Nephron progenitor cell (in vitro differentiated cells): ENCODE data around the gene DEPDC1B.
"Not testable (repeated sequence)": the region's sequence is repeated elsewhere in the genome, so short reads cannot be mapped to it uniquely, and the experiment has no call there.

Source experiments
- DNase-seq: peaks from one replicate; pipeline ENCODE4 v3.0.0; 2021
- H3K27ac Mint-ChIP-seq: 2 replicates; pipeline ENCODE4 v1.8.0; 2021; ENCODE audit warnings: mild to moderate bottlenecking, moderate library complexity, mixed read lengths
- H3K27me3 Mint-ChIP-seq: 2 replicates; pipeline ENCODE4 v1.8.0; 2021; ENCODE audit warnings: mild to moderate bottlenecking, low read depth, mixed read lengths; ENCODE audit not compliant: poor library complexity
- H3K36me3 Mint-ChIP-seq: 2 replicates; pipeline ENCODE4 v1.8.0; 2021; ENCODE audit warnings: low read depth, mixed read lengths
- H3K4me1 Mint-ChIP-seq: 2 replicates; pipeline ENCODE4 v1.8.0; 2021; ENCODE audit warnings: mixed read lengths
- H3K4me3 Mint-ChIP-seq: 2 replicates; pipeline ENCODE4 v1.8.0; 2021; ENCODE audit warnings: mild to moderate bottlenecking, moderate library complexity, mixed read lengths
- H3K9me3 Mint-ChIP-seq: 2 replicates; pipeline ENCODE4 v1.8.0; 2021; ENCODE audit warnings: mild to moderate bottlenecking, moderate library complexity, mixed read lengths
- TF ChIP-seq, protein P1 (sequence below): fragments of 200-600 bp; sonication (generic); IDR thresholded peaks from 2 replicates; pipeline ENCODE4 v1.5.0; 2021; ENCODE audit warnings: antibody characterized with exemption

The DEPDC1B gene

DNA sequence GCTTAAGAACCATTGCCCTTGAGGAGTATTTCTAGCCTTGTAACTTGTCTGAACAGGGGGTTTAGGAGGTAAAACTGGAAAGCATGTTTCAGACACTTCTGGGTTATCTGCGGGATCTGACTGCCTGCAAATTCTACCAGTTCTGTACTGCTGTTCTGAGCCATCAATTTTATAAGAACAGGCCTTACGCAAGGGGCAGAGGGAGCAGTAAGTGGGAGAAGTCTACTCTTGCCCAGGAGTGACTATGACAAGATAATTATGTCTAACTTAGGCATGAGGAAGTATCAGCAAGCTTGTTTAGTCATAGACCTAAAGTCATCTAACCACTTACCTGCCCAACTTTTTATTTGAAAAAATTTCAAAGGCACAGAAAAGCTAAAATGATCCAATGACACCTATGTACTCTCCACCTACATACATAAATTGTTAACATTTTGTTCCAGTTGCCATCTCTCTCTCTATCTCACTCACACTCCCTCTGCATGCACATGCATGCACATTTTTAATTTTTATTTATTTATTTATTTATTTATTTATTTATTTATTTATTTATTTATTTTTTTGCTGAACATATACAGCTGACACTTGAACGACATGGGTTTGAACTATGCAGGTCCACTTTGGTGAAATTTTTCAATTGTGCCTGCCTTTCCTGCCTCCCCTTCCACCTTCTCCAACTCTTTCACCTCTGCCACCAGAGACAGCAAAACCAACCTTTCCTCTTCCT lies 18.4 kb upstream of the DEPDC1B start:
- Mint-ChIP-seq H3K27me3 (peaks cover 4% of the 10 kb centered on the region), H3K36me3 (no peaks in the 10 kb centered on the region), H3K4me1 (no peaks in the 10 kb centered on the region), H3K9me3 (peaks cover 16% of the 10 kb centered on the region), H3K4me3 (no peak overlapping the region), H3K27ac (no peak overlapping the region)
- DNase-seq, result no peak
- TF ChIP-seq, protein P1, sequence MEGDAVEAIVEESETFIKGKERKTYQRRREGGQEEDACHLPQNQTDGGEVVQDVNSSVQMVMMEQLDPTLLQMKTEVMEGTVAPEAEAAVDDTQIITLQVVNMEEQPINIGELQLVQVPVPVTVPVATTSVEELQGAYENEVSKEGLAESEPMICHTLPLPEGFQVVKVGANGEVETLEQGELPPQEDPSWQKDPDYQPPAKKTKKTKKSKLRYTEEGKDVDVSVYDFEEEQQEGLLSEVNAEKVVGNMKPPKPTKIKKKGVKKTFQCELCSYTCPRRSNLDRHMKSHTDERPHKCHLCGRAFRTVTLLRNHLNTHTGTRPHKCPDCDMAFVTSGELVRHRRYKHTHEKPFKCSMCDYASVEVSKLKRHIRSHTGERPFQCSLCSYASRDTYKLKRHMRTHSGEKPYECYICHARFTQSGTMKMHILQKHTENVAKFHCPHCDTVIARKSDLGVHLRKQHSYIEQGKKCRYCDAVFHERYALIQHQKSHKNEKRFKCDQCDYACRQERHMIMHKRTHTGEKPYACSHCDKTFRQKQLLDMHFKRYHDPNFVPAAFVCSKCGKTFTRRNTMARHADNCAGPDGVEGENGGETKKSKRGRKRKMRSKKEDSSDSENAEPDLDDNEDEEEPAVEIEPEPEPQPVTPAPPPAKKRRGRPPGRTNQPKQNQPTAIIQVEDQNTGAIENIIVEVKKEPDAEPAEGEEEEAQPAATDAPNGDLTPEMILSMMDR, result no peak

DNA sequence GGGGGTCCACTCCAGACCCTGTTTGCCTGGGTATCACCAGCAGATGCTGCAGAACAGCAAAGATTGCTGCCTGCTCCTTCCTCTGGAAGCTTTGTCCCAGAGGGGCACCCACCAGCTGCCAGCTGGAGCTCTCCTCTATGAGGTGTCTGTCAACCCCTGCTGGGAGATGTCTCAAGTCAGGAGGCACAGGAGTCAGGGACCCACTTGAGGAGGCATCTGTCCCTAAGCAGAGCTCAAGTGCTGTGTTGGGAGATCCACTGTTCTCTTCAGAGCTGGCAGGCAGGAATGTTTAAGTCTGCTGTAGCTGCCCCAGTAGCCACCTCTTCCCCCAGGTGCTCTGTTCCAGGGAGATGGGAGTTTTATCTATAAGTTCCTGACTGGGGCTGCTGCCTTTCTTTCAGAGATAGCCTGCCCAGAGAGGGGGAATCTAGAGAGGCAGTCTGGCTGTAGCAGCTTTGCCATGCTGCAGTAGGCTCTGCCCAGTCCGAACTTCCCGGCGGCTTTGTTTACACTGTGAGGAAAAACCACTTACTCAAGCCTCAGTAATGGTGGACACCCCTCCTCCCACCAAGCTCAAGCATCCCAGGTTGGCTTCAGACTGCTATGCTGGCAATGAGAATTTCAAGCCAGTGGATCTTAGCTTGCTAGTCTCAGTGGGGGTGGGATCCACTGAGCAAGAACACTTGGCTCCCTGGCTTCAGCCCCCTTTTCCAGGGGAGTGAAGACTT lies 15.4 kb upstream of the DEPDC1B start:
- not testable (repeated sequence) for H3K4me3 Mint-ChIP-seq, H3K27ac Mint-ChIP-seq, H3K27me3 Mint-ChIP-seq, H3K36me3 Mint-ChIP-seq, DNase-seq, H3K4me1 Mint-ChIP-seq
- H3K9me3 Mint-ChIP-seq, result peaks cover 24% of the 10 kb centered on the region

DNA sequence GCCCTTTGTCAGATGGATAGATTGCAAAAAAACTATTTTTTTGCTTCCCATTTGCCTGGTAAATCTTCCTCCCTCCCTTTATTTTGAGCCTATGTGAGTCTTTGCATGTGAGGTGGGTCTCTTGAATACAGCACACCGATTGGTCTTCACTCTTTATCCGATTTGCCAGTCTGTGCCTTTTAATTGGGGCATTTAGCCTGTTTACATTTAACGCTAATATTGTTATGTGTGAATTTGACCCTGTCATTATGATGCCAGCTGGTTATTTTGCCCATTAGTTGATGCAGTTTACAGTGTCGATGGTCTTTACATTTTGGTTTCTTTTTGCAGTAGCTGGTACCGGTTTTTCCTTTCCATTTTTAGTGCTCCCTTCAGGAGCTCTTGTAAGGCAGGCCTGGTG lies 13.0 kb upstream of the DEPDC1B start:
- peaks cover 24% of the 10 kb centered on the region for H3K9me3 Mint-ChIP-seq
- H3K27me3 Mint-ChIP-seq, result peaks cover 6% of the 10 kb centered on the region
- TF ChIP-seq, protein P1, result no peak
- no peak overlapping the region for H3K27ac Mint-ChIP-seq
- no peak overlapping the region for H3K4me3 Mint-ChIP-seq
- DNase-seq, result no peak
- H3K36me3 Mint-ChIP-seq, result no peaks in the 10 kb centered on the region
- no peaks in the 10 kb centered on the region for H3K4me1 Mint-ChIP-seq

DNA sequence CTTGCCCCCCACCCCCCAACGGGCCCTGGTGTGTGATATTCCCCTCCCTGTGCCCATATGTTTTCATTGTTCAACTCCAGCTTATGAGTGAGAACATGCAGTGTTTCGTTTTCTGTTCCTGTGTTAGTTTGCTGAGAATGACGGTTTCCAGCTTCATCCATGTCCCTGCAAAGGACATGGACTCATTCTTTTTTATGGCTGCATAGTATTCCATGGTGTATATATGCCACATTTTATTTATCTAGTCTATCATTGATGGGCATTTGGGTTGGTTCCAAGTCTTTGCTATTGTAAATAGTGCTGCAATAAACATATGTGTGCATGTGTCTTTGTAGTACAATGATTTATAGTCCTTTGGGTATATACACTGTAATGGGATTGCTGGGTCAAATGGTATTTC lies 11.9 kb upstream of the DEPDC1B start:
- not testable (repeated sequence) for DNase-seq, H3K27ac Mint-ChIP-seq, H3K4me1 Mint-ChIP-seq, H3K36me3 Mint-ChIP-seq, H3K4me3 Mint-ChIP-seq, H3K27me3 Mint-ChIP-seq
- H3K9me3 Mint-ChIP-seq, result peaks cover 24% of the 10 kb centered on the region

DNA sequence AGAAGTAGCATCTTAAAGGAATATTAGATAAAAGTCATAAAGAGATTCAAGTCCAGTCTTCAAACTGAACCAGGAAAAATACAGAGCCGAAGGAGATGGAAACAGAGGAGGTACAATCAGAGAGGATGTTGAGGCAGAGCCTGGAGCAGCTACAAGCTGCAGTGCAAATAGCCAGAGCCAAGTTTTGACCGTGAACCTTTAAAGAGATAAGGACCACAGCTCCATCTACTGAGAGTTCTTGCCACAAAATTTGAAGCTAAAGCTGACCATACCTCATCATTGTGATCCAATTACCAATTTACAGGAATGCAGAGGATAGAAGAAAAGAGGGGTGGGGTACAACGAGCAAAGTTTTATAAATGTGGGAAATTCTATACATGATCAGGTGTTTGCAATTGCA lies 10.4 kb upstream of the DEPDC1B start:
- no peaks in the 10 kb centered on the region for H3K36me3 Mint-ChIP-seq
- DNase-seq, result no peak
- H3K4me3 Mint-ChIP-seq, result no peak overlapping the region
- peaks cover 19% of the 10 kb centered on the region for H3K9me3 Mint-ChIP-seq
- no peaks in the 10 kb centered on the region for H3K4me1 Mint-ChIP-seq
- TF ChIP-seq, protein P1, result no peak
- no peak overlapping the region for H3K27ac Mint-ChIP-seq
- peaks cover 6% of the 10 kb centered on the region for H3K27me3 Mint-ChIP-seq

DNA sequence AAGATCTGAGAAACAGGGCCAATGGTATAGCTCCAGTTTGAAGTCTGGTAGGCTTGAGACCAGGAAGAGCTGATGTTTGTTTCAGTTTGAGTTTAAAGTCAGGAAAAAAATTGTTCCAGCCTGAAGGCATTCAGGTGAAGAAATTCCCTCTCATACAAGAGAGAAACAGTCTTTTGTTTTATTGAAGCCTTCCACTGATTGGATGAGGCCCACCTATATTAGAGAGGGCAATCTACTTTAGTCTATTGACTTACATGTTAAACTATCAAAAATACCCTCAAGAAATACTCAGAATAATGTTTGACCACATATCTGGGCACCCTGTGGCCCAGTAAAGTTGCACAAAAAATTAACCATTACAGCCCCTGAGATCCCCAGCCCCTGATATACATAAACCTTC lies 5.2 kb upstream of the DEPDC1B start:
- Mint-ChIP-seq H3K36me3 (no peaks in the 10 kb centered on the region), H3K9me3 (no peaks in the 10 kb centered on the region), H3K27ac (no peak overlapping the region), H3K4me1 (peaks cover 14% of the 10 kb centered on the region), H3K27me3 (peaks cover 12% of the 10 kb centered on the region), H3K4me3 (no peak overlapping the region)
- DNase-seq, result no peak
- TF ChIP-seq, protein P1, result no peak

DNA sequence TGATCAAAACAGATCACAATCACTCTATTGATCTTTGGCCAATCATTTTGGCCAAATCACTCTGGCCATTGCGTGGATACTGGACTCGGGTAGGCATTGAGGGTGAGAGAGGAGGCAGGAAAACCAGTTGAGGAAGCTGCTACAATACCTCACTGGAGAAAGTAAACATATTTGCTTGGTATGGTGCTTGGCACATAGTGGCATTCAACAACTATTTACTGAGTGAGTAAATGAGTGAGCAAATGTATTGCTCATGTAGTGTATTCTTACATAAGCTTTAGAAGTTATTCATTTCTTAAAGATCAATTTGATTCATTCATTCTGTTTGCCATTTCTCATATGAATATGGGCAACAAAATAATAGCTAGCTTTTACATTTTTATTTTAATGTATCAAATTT lies 4.0 kb upstream of the DEPDC1B start:
- Mint-ChIP-seq H3K9me3 (no peaks in the 10 kb centered on the region), H3K4me1 (peaks cover 17% of the 10 kb centered on the region), H3K27me3 (peaks cover 12% of the 10 kb centered on the region), H3K4me3 (no peak overlapping the region), H3K36me3 (no peaks in the 10 kb centered on the region), H3K27ac (no peak overlapping the region)
- DNase-seq, result no peak
- TF ChIP-seq, protein P1, result no peak
